GM12878 (cell line): ENCODE results near the gene PLEKHG2. TPM values are rescaled to one million over a fixed set of nuclear protein-coding genes. Genes with fewer than 3 reads are reported as not detected.

Experiments
- ATAC-seq: fragments of 200-7000 bp; cut with Tn5 transposase; 3 replicates; pipeline ENCODE4 v1.9.1; 2020; ENCODE audit warnings: mild to moderate bottlenecking, moderate library complexity
- BruUV-seq: library from RNA; stranded (reverse); fragments of 400-500 nt; replicated peaks from 2 replicates; lab custom pipeline; 2021; lab: Mats Ljungman, UMichigan
- CTCF ChIA-PET: fragments of 300-600 bp; sonication (Branson Sonifier 250); formaldehyde crosslinking; extraction: SDS; loops from one replicate; lab custom pipeline; 2021; ENCODE audit warnings: inconsistent platforms; lab: Yijun Ruan, JAX
- POLR2A ChIA-PET: fragments of 350-600 bp; formaldehyde crosslinking; extraction: SDS; loops from one replicate; lab custom pipeline; 2021; ENCODE audit warnings: inconsistent platforms; lab: Charles Lee
- RAD21 ChIA-PET: fragments of 300-600 bp; sonication (Branson Sonifier 250); formaldehyde crosslinking; loops from one replicate; lab custom pipeline; 2023; ENCODE audit warnings: antibody characterized with exemption; ENCODE audit not compliant: unreplicated experiment; lab: Charles Lee
- SMC1A ChIA-PET: fragments of 300-600 bp; sonication (Branson Sonifier 250); formaldehyde crosslinking; loops from one replicate; lab custom pipeline; 2023; ENCODE audit not compliant: unreplicated experiment, uncharacterized antibody; lab: Charles Lee
- DNase-seq: peaks from one replicate; pipeline ENCODE4 v3.0.0-alpha.2; 2011; ENCODE audit warnings: low read depth, low spot score
- FAIRE-seq: peaks from 3 replicates; lab custom pipeline; 2011; peaks lifted over from hg19 to GRCh38; lab: Jason Lieb, UNC
- H2AFZ ChIP-seq: 2 replicates; pipeline ENCODE4 v1.6.0; 2011; ENCODE audit warnings: low read depth, low read length, control low read depth; ENCODE audit not compliant: control insufficient read depth
- H3K27ac ChIP-seq: 2 replicates; pipeline ENCODE4 v1.5.1; 2011; ENCODE audit warnings: control low read depth; ENCODE audit not compliant: control insufficient read depth, insufficient read depth
- H3K27me3 ChIP-seq, 2 experiments: replicated peaks in 1 of 2; 2 replicates each; pipeline versions ENCODE4 v1.6.0 to v1.6.1; 2011; ENCODE audit warnings: low read length in 1 of 2; ENCODE audit not compliant: control insufficient read depth in 2 of 2, insufficient read depth in 2 of 2
- H3K36me3 ChIP-seq, 2 experiments: 2 replicates each; pipeline ENCODE4 v1.5.1; 2011; ENCODE audit warnings: low read length in 1 of 2; ENCODE audit not compliant: control insufficient read depth in 2 of 2, insufficient read depth in 2 of 2
- H3K4me1 ChIP-seq: 2 replicates; pipeline ENCODE4 v1.6.1; 2011; ENCODE audit warnings: mild to moderate bottlenecking, low read length, moderate library complexity, mixed read lengths; ENCODE audit not compliant: control insufficient read depth, insufficient read depth
- H3K4me2 ChIP-seq: 2 replicates; pipeline ENCODE4 v1.6.0; 2011; ENCODE audit warnings: control low read depth; ENCODE audit not compliant: control insufficient read depth, insufficient read depth
- H3K4me3 ChIP-seq: fragments of 200-600 bp; sonication (generic); 2 replicates; pipeline ENCODE4 v1.5.1; 2016
- H3K79me2 ChIP-seq: 2 replicates; pipeline ENCODE4 v1.6.0; 2011; ENCODE audit warnings: low read length; ENCODE audit not compliant: control insufficient read depth, insufficient read depth
- H3K9ac ChIP-seq: 2 replicates; pipeline ENCODE4 v1.8.0; 2011; ENCODE audit warnings: low read length, control low read depth, mixed read lengths; ENCODE audit not compliant: control insufficient read depth, insufficient read depth
- H3K9me3 ChIP-seq: replicated peaks from 3 replicates; pipeline ENCODE4 v1.5.1; 2011; ENCODE audit warnings: mild to moderate bottlenecking, low read length; ENCODE audit not compliant: control insufficient read depth, insufficient read depth
- H4K20me1 ChIP-seq: 2 replicates; pipeline ENCODE4 v1.6.0; 2011; ENCODE audit not compliant: control insufficient read depth, insufficient read depth
- KAT2A ChIP-seq: conservative IDR thresholded peaks from 2 replicates; pipeline ENCODE4 v1.6.1; 2011; ENCODE audit warnings: low read depth, low read length; ENCODE audit not compliant: control insufficient read depth
- MEF2A ChIP-seq: IDR thresholded peaks from 2 replicates; pipeline ENCODE4 v1.6.1; 2011; ENCODE audit warnings: low read depth, mild to moderate bottlenecking, low read length, moderate library complexity; ENCODE audit not compliant: insufficient read depth
- TCF12 ChIP-seq: IDR thresholded peaks from 2 replicates; pipeline ENCODE4 v1.6.1; 2011; ENCODE audit warnings: low read depth, mild to moderate bottlenecking, low read length
- ZNF274 ChIP-seq: IDR thresholded peaks from one replicate; pipeline ENCODE4 v1.8.0; 2011; ENCODE audit not compliant: insufficient read length, insufficient read depth
- WGBS: methylation state at CpG from one replicate; pipeline ENCODE4 v1.1.6; 2016; ENCODE audit warnings: low lambda C conversion rate; ENCODE audit not compliant: insufficient replicate concordance, insufficient coverage; ENCODE audit errors: missing lambda C conversion rate; 5-methylcytosine and 5-hydroxymethylcytosine counted together
- in situ Hi-C: fragments of 300-500 bp; cut with MboI; formaldehyde crosslinking; loops from 9 replicates; pipeline ENCODE4 v1.14.3; 2018; ENCODE audit warnings: mixed read lengths
- intact Hi-C: fragments of 100-400 bp; cut with micrococcal nuclease; formaldehyde crosslinking; loops from one replicate; pipeline ENCODE4 v1.14.2; 2022; ENCODE audit not compliant: unreplicated experiment
- polyA plus RNA-seq, 11 experiments: library from polyadenylated mRNA; depleted of rRNA in 4 of 11; unstranded in 6 of 11; stranded (reverse) in 5 of 11; fragments of >200 nt; fragmentation: Nextera tagmentation in 4 of 11; fragmentation: Illumina TruSeq in 1 of 11; extraction: Ambion mirVana in 4 of 11; extraction: Trizol in 1 of 11; gene quantifications; 1 replicate in 1 of 11; 2 replicates in 10 of 11; pipeline versions ENCODE4 v1.2.1 to v1.2.3, GENCODE V29; 2011 to 2016; ENCODE audit warnings: inconsistent platforms in 2 of 11, missing spikeins in 2 of 11, low read depth in 1 of 11
- total RNA-seq, 4 experiments: library from RNA; depleted of rRNA in 3 of 4; stranded (reverse); fragments of >200 nt in 3 of 4; fragmentation: Illumina TruSeq in 1 of 4; extraction: Trizol in 1 of 4; gene quantifications; 2 replicates each; pipeline versions ENCODE4 v1.2.1 to v1.2.3, GENCODE V29; 2013 to 2021

Gene PLEKHG2
- total and polyA plus RNA-seq, 10 of the 15 experiments (the other 5 are each of a cell fraction or from before 2014, with no cell fraction given) = 3.0 to 62.5 (median 17.2) TPM

GRCh38 chr19:39380521-39381502 lies 31.7 kb upstream of the PLEKHG2 start:
- Histone ChIP-seq H3K27ac (no peak overlapping the region), H3K4me2 (no peak overlapping the region), H4K20me1 (no peaks in the 10 kb centered on the region), H3K27me3 (no peaks in the 10 kb centered on the region), H3K9me3 (no peaks in the 10 kb centered on the region), H2AFZ (no peak overlapping the region), H3K4me3 (no peak overlapping the region), H3K9ac (no peak overlapping the region), H3K79me2 (no peaks in the 10 kb centered on the region), H3K36me3 (peaks cover 12 to 20% of the 10 kb centered on the region in 2 experiments), H3K4me1 (no peaks in the 10 kb centered on the region)
- DNase-seq = no peak
- WGBS = 87% methylated on average over 12 of the region's 17 CpGs
- no peak for ATAC-seq
- FAIRE-seq = no peak
- ChIA-PET SMC1A (no interaction called here), CTCF (no interaction called here), POLR2A (interaction anchor here (0.6 kb wide), 1 partner anchor 602 kb away, joined by 4 read pairs; no protein-coding TSS in a partner anchor), RAD21 (no interaction called here)
- intact Hi-C loops (no loop called here), in situ Hi-C loops (no loop called here)
- no peak for TF ChIP-seq MEF2A
- TF ChIP-seq KAT2A = no peak
- no peak for TF ChIP-seq ZNF274
- TF ChIP-seq TCF12 = no peak
- BruUV-seq = no TSS peak
